Activated naive CD4-positive, alpha-beta T cell (primary cell): ENCODE data around the gene SLC31A1.

Experiments used
- DNase-seq, 4 experiments: peaks; one replicate each; lab custom pipeline; 2025; lab: John Stamatoyannopoulos, UW

SLC31A1 gene

DNA sequence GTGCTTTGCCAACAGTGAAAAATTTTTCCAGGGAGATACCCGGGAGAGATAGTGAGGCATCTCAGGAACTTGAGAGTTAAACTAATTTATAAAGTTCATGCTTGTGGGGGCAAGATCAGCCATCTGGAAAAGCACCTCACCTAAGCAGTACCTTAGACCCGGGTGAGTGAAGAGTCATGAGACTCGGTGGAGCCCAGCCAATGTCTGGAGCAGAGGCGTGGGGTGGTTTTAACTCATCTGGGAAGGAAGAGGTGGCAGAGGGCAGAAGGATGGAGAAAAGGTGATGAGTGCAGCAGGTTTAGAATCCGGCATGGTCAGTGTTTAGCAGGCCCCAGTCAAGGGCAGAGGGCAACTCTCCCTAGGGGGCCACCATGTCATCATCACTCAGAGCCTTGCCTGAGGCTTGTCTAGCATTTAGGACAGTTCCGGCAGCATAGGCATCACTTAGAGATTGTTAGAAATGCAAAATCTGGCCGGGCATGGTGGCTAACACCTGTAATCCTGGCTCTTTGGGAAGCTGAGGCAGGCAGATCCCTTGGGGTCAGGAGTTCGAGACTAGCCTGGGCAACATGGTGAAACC, 86.1 kb downstream of the SLC31A1 start:
- DNase-seq = no peak

DNA sequence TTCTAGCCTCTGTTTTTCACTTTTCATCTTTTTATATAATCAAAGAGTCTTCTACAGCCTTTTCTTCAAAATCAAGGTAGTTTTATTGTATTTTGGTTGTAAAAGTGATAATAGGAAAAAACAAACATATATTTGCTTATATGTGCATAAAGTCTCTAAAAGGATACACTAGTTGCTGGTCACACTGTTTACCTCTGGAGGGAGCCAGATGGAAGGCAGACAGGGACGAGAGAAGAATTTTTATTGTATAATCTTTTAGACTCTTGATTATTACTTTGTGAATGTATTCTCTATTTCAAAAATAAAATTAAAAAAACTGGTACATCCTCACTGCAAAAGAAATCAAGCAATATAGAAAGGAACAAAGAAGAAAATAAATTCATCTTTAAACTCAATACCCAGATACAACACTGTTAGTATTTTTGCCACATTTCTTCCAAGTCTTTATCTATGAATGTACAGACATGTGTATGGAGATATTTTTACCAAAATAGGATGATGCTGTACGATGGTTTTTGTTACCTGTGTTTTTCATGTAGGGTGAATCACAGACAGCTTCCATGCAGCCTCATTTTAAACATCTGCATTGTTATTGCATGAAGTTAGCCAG, 88.0 kb downstream of the SLC31A1 start:
- no peak for DNase-seq

DNA sequence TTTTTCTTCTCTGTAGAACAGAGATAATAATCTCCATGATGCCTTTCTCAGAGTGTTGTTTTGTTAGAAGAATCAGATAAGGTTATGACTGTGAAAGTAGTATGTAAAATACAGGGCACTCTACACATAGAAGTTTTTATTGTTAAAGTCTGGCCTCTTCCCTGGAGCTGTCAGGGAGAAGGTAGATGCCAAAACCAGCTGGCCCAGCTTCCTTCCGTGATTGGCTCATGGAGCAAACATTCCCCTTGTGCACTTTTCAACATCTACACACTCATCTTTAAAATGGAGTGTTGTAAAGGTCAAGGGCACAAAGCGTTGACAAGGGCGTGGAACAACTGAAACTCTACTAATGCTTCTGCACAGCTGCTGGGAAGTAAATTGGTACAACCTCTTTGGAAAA, 89.2 kb downstream of the SLC31A1 start:
- DNase-seq = no peak

DNA sequence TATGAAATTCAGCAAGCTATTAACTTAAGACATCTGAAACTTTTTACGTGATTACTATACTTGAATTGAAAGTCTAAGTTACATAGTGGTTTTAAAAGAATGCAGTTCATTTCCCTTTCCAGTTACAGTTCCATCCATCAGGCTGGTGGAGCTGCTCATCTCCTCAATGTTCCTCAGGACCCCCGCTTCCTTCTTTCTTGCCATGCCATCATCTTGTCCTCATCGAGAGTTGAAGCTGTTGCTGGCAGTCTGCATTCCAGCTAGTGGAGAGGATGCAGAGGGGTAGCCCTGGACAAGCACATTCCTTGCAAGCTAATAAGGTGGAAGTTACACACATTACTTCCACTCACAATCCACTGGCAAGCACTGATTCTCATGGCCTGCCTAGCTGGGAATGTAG, 90.6 kb downstream of the SLC31A1 start:
- DNase-seq = no peak

DNA sequence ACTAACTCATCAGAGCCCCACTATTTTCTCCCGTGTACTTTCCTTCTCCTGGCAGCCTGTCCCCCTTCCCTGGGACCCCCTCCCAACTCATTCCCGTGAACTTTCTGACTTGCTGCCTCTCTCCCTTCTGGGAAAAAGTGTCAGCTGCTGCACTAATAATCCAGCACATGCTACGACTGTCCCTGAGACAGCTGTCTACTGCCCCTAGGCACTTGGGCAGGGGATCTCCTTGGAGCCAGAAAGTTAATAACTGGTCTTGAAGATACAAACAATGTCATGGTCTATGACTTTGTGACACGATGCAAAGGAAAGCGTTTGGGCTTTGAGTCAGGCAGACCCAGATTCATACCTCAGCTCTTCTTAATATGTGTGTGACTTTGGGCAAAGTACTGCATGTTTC, 91.9 kb downstream of the SLC31A1 start:
- no peak for DNase-seq
